Measurements from ENCODE around the gene STIMATE.
A peak's percentile ranks its signal among the peaks of the same experiment; 100 is the strongest.

The STIMATE gene

GRCh38 chr3:52893723-52894122, 3.6 kb downstream of the STIMATE start:
- no peak for DNase-seq (ENCODE audit: low spot score)

DNA sequence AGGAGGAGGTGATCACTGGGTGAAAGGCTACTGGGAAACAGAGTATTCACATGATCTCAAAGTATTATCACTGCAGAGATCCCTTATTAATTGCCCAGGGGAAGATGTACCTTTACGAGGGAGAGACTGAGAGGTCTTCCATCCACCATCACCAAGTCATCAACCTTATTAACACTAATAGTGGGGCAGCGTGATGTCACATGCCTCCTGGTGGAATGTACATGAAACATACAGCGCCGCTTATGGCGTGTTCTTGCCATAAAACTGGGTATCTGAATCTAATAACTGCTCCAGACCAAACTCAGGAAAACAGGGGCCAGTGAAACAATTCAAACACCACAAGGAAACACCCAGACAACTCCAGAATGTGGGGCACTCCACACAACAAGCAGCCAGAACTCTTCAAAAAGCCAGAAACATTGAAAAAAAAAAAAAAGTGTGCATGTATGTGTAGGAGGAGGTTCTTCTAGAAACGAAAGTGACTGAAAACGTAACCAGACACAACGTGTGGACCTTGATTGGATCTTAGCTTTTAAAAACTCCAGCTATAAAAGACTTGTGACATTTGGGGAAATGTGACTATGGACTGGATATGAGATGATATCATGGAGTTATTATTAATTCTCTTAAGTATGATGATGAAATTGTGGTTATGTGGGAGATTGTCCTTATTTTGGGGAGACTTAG, 4.6 kb downstream of the STIMATE start:
- peak; percentile 49 for DNase-seq (ENCODE audit: low spot score)

DNA sequence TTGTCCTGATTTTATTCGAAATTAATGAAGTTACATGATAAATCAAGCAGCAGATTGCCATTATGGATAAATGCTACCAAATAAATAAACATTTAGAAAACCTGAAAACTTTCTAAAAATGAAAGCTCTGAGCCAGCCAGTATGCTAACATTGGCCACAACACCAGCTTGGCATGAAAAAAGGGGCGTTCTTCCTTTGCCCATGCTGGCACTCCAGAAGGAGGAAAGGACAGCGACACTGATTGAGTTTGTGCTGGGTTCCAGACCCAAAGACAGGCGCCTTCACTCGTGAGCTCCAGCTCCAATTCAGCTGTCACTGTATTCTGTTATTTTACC, 5.1 kb downstream of the STIMATE start:
- no peak for DNase-seq (ENCODE audit: low spot score)

- DNase-seq (ENCODE audit: low spot score): no peak
Observed at GRCh38 chr3:52891615-52892081, 5.7 kb downstream of the STIMATE start.

GRCh38 chr3:52891164-52891563, 6.2 kb downstream of the STIMATE start:
- DNase-seq (ENCODE audit: low spot score): no peak

- no peak for DNase-seq (ENCODE audit: low spot score)
Observed at GRCh38 chr3:52890735-52891134, 6.6 kb downstream of the STIMATE start.

GRCh38 chr3:52889901-52890300, 7.4 kb downstream of the STIMATE start:
- DNase-seq (ENCODE audit: low spot score): no peak

DNA sequence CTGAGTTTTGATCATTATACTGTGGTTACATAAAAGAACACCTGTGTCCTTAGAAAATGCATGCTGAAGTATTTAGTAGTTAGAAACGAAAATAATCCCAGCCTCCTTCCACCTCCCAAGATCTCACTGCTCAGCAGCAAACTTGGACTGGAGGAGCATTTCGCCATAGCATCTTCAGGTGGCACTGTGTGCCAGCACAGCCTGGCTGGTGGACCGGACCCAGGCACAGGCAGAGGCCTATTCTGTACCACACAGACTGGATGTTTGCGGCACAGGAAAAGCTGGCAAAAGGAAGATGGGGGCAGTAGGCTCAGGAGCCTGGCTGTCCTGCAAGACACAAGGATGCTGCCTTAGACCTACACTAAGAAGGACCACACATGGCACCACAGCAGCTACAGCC, 10.2 kb downstream of the STIMATE start:
- DNase-seq (ENCODE audit: low spot score): no peak

DNA sequence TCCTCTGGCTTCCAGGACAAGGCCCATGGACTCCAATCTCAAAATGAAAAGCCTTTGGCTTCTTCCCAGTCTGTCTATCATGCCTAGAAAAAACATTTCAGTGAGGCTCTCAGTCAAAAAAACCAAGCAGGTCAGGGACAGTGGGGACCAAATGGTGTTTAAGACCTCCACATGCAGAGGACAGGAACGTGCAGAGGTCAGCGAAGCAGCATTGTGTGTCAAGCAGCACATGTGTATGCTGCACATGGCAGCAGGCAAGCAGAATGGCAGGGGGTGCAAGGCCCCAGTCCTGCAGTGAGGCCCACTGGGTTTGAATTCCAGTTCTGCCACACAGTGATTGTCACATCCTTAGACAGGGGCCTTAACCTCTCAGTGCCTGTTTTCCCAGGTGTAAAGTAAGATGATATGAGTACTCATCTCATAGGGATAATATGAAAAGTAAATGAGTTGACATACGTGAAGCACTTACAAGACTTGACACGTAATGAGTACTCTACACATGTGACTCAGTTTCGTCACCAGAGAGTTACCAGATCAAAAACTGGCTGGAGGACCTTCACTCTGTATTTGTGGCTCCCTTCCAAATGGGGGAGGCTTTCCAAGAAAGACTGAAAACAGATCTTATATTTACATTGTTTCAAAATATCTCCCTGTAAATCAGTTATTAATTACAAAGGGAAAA, 11.2 kb downstream of the STIMATE start:
- DNase-seq (ENCODE audit: low spot score): no peak

- DNase-seq (ENCODE audit: low spot score): no peak
Observed at GRCh38 chr3:52882377-52882776, 15.0 kb downstream of the STIMATE start.

DNA sequence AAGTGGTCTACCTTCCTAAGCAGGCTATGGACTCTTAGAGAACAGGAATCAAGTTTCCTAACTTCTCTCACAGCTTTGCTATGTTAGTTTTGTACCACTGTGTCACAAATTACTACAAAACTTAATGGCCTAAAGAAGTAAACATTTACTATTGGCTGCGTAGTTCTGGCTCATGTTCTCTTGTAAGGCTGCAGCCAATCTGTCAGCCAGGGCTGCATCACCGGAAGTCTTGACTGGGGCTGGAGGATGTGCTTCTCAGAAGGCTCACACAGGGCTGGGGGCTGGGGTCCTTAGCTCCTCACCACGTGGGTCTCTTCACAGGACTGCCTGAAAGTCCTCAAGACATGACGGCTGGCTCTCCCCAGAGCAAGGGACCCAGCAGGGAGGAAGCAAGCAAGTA, 15.5 kb downstream of the STIMATE start:
- no peak for DNase-seq (ENCODE audit: low spot score)

DNA sequence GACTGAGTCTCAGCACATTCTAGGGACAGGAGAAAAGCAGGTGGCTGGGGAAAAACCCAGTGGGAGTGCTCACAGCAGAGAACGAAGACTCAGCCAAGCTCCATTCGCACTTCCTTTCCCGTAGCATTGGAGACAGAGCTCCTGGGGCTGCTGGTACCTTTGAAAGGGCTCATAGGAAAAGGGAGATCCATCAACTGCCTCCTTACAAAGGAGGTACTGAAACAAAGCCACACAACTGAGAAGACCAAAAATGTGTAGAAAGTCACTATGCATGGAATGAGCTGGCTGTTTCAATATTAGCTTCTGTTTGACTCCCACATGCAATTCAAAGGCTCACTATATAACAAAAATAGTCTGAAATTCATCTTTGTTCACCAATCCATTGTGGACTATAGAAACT, 16.9 kb downstream of the STIMATE start:
- DNase-seq (ENCODE audit: low spot score): no peak

- no peak for DNase-seq (ENCODE audit: low spot score)
Observed at GRCh38 chr3:52880047-52880446, 17.3 kb downstream of the STIMATE start.

DNA sequence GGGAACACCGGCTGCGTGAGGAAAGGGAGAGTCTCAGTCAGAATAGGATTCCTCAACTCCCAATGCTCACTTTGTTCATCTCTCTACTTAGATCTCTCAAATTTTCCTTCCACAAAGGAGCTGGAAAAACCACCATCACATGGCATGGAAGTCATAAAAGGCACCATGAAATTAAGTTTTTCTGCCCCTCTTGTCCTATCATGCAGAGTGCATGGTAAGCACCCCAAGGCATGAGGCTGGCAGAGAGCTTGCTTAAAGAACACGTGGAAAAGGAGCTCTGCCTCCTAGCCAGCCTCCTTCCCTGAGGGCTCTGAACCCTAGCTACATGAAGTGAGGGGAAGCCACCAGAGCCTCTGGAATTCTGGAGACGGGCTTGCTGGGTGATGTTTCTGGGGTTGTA, 17.8 kb downstream of the STIMATE start:
- no peak for DNase-seq (ENCODE audit: low spot score)

DNA sequence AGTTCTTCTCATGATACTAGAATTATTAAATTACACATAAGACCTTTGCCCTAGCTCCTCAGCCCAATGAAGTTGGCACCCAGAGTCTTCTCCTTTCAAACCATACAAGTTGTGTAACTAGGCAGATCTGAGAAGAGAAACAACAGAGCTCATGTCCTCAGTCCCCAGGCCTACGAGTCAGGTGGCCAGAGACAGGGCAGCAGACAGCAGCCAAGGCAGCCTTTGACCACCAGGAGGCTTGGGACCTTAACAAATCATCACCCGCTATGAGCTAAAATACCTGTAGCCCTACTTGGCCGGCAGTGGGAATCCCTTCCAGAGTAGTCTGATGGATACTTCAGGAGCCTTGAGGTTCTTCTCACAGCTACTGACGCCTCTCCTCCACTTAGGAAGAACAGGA, 18.3 kb downstream of the STIMATE start:
- DNase-seq (ENCODE audit: low spot score): no peak

GRCh38 chr3:52877085-52877484, 20.3 kb downstream of the STIMATE start:
- DNase-seq (ENCODE audit: low spot score): no peak

- DNase-seq (ENCODE audit: low spot score): no peak
Observed at GRCh38 chr3:52874864-52875587, 22.3 kb downstream of the STIMATE start.

GRCh38 chr3:52874160-52874701, 23.1 kb downstream of the STIMATE start:
- DNase-seq (ENCODE audit: low spot score): no peak

DNA sequence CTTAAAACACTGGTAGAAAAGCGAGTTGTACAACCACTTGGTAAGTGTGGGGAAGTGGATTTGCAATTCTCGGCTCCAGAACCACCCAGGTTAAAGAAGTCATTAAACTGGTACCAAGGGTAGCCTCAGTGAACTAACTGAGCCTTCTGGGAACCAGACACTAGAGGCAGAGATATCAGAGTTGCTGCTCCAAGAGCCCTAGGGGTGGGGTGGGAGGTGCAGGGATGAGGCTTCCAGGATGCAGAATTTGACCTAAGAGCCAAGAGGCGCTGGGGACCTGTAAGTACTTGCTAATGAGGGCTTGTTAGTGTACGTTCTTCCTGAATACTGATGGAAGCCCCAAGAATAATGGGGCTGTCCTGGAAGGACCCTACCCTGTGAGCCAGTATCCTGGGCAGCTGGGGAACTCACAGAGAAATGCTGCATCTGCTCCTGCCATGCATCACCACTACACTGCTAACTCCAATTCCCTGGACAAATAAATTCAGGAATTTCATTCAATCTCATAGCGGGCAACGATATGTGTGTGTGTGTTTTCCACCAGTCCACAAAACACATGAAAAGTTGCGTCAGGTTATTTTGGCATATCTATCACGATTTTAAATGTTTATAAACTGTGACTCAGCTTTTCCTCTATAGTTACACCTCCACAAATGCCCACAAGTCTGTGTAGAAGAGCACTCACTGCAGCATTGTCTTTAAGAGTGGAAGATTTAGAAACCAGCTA, 23.8 kb downstream of the STIMATE start:
- no peak for DNase-seq (ENCODE audit: low spot score)

DNA sequence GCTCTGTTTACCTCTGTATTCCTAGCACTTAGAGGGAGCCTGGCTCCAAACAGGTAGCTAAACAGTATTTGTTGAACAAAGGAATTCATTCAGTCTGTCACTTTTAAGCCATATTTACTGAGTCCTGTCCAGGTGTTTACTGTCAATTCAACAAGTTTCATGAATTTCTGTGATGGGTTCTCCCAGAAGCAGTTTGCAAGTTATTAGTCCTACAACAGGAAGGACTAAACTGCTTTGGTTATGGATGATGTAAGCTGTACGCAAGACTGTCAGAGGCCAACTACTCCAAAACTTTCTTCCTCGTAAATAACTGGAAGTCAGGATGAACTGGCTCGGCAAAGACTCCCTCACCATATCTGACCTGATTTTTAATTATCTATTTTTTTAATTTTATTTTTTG, 25.1 kb downstream of the STIMATE start:
- DNase-seq (ENCODE audit: low spot score): no peak

GRCh38 chr3:52871761-52872160, 25.6 kb downstream of the STIMATE start:
- no peak for DNase-seq (ENCODE audit: low spot score)

DNA sequence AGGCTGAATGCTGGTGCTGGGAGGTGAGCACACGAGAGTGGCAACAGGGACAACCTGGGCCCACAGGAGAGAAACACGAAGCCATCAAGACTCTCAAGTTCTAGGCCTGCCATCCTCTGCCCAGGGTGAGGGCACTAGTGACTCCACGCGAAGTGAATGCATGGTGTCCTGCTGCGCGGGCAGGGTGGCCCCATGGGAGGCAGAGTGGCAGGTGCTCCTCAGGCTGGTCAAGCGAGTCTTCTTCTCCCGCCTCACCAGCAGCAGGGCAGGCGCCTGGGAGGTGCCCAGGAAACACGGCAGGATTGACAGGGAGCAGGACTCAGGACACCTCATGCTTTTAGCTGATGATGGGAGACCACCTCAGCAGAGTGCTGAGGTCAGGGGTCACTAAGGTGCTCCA, 26.9 kb downstream of the STIMATE start:
- no peak for DNase-seq (ENCODE audit: low spot score)

All from CD4-positive, alpha-beta T cell treated with Interleukin-6 at 100 ng/mL for 8 hours (primary cell).